Measurements from ENCODE around the gene PSG1.
"Not testable (repeated sequence)": the region's sequence is repeated elsewhere in the genome, so short reads cannot be mapped to it uniquely, and the experiment has no call there.

- not testable (repeated sequence) for TF ChIP-seq EP300, CTCF (IDR thresholded peaks at IDR 0.05)
Measured at GRCh38 chr19:42897729-42898128, 18.2 kb upstream of the PSG1 start.
